Calu3 (cell line): ENCODE measurements around the gene COL16A1. TPM values are rescaled to one million over a fixed set of nuclear protein-coding genes. Genes with fewer than 3 reads are reported as not detected.

Experiments
- BruUV-seq: library from RNA; stranded (reverse); fragments of 400-500 nt; replicated peaks from 2 replicates; lab custom pipeline; 2021; lab: Mats Ljungman, UMichigan
- CTCF ChIA-PET: fragments of 300-600 bp; sonication (Branson Sonifier 250); formaldehyde crosslinking; loops from one replicate; lab custom pipeline; 2022; ENCODE audit warnings: antibody characterized with exemption; lab: Charles Lee
- DNase-seq: peaks from one replicate; pipeline ENCODE4 v3.0.0; 2022
- H3K27ac Mint-ChIP-seq: one replicate; pipeline ENCODE4 v1.8.0; 2022; ENCODE audit warnings: mixed read lengths; ENCODE audit not compliant: unreplicated experiment
- H3K27me3 Mint-ChIP-seq: one replicate; pipeline ENCODE4 v1.8.0; 2022; ENCODE audit warnings: mixed read lengths; ENCODE audit not compliant: unreplicated experiment
- H3K36me3 Mint-ChIP-seq: one replicate; pipeline ENCODE4 v1.8.0; 2022; ENCODE audit warnings: mild to moderate bottlenecking, moderate library complexity, mixed read lengths; ENCODE audit not compliant: insufficient read depth, unreplicated experiment
- H3K4me1 Mint-ChIP-seq: one replicate; pipeline ENCODE4 v1.8.0; 2022; ENCODE audit warnings: mild to moderate bottlenecking, low read depth, mixed read lengths; ENCODE audit not compliant: unreplicated experiment
- H3K4me3 Mint-ChIP-seq: one replicate; pipeline ENCODE4 v1.8.0; 2022; ENCODE audit warnings: mild to moderate bottlenecking, low read depth, moderate library complexity, mixed read lengths; ENCODE audit not compliant: unreplicated experiment
- H3K9me3 Mint-ChIP-seq: one replicate; pipeline ENCODE4 v1.8.0; 2022; ENCODE audit warnings: low read depth, mixed read lengths; ENCODE audit not compliant: unreplicated experiment
- CTCF ChIP-seq: fragments of 200-600 bp; IDR thresholded peaks from one replicate; pipeline ENCODE4 v1.8.0; 2022; ENCODE audit warnings: antibody characterized with exemption; ENCODE audit not compliant: unreplicated experiment
- intact Hi-C: fragments of 100-400 bp; cut with micrococcal nuclease; formaldehyde crosslinking; loops from one replicate; pipeline ENCODE4 v1.10.0; 2022; ENCODE audit not compliant: unreplicated experiment
- total RNA-seq: library from RNA; stranded (reverse); gene quantifications from 2 replicates; pipeline ENCODE4 v1.2.3, GENCODE V29; 2022

Gene COL16A1
- total RNA-seq, 1 experiment from 2014 or later: 3.8 TPM

GRCh38 chr1:31699341-31699891 is 4.4 kb downstream of the COL16A1 start:
- H3K27me3 Mint-ChIP-seq: peaks cover 18% of the 10 kb centered on the region
- DNase-seq: no peak
- no peak for TF ChIP-seq CTCF
- BruUV-seq: no TSS peak
- H3K27ac Mint-ChIP-seq: no peak overlapping the region
- peaks cover 38% of the 10 kb centered on the region for H3K4me1 Mint-ChIP-seq
- H3K9me3 Mint-ChIP-seq: no peaks in the 10 kb centered on the region
- CTCF ChIA-PET: no interaction called here
- intact Hi-C loops: no loop called here
- peaks cover 5% of the 10 kb centered on the region for H3K36me3 Mint-ChIP-seq
- H3K4me3 Mint-ChIP-seq: no peak overlapping the region

- Mint-ChIP-seq H3K9me3 (no peaks in the 10 kb centered on the region), H3K4me1 (peaks cover 38% of the 10 kb centered on the region), H3K36me3 (peaks cover 5% of the 10 kb centered on the region), H3K27me3 (peaks cover 15% of the 10 kb centered on the region), H3K27ac (no peak overlapping the region), H3K4me3 (no peak overlapping the region)
- BruUV-seq: no TSS peak
- no peak for TF ChIP-seq CTCF
- CTCF ChIA-PET: no interaction called here
- intact Hi-C loops: no loop called here
- DNase-seq: no peak
These were observed 6.3 kb downstream of the COL16A1 start for GRCh38 chr1:31697369-31697984.

- no peak overlapping the region for H3K4me3 Mint-ChIP-seq
- BruUV-seq: no TSS peak
These were observed 7.6 kb downstream of the COL16A1 start for GRCh38 chr1:31696242-31696641.

GRCh38 chr1:31695327-31695726 is 8.5 kb downstream of the COL16A1 start:
- no peak overlapping the region for H3K4me3 Mint-ChIP-seq

More at GRCh38 chr1:31696242-31696641, 7.6 kb downstream of the COL16A1 start:
- Mint-ChIP-seq H3K36me3 (peaks cover 5% of the 10 kb centered on the region), H3K27ac (no peak overlapping the region), H3K4me1 (peaks cover 33% of the 10 kb centered on the region), H3K9me3 (no peaks in the 10 kb centered on the region), H3K27me3 (peaks cover 15% of the 10 kb centered on the region)
- peak; percentile 89 for DNase-seq
- TF ChIP-seq CTCF: no peak
- CTCF ChIA-PET: no interaction called here
- intact Hi-C loops: no loop called here

More at GRCh38 chr1:31695327-31695726, 8.5 kb downstream of the COL16A1 start:
- Mint-ChIP-seq H3K27me3 (peaks cover 15% of the 10 kb centered on the region), H3K36me3 (peaks cover under 1% of the 10 kb centered on the region), H3K4me1 (peaks cover 25% of the 10 kb centered on the region), H3K27ac (no peak overlapping the region), H3K9me3 (no peaks in the 10 kb centered on the region)
- TF ChIP-seq CTCF: no peak
- BruUV-seq: no TSS peak
- CTCF ChIA-PET: no interaction called here
- intact Hi-C loops: no loop called here
- DNase-seq: no peak
